ENCODE data around the gene TMPRSS6. TPM values are rescaled to one million over a fixed set of nuclear protein-coding genes. Genes with fewer than 3 reads are reported as not detected.

TMPRSS6 gene
- total RNA-seq, 1 experiment from 2014 or later: not detected

GRCh38 chr22:37062376-37062675 lies 47.2 kb downstream of the TMPRSS6 start:
- Histone ChIP-seq H3K79me2 (ENCODE audit: low read length) (no peaks in the 10 kb centered on the region), H3K27ac (ENCODE audit: low read length) (no peak overlapping the region), H3K4me3 (ENCODE audit: low read length) (no peak overlapping the region), H3K4me1 (ENCODE audit: low read length) (peaks cover 19% of the 10 kb centered on the region), H3K27me3 (ENCODE audit: low read length) (no peaks in the 10 kb centered on the region), H3K36me3 (ENCODE audit: insufficient read depth, low read length) (no peaks in the 10 kb centered on the region), H4K20me1 (ENCODE audit: insufficient read depth, low read depth, low read length) (no peaks in the 10 kb centered on the region), H2AFZ (ENCODE audit: low read length) (no peak overlapping the region), H3K4me2 (ENCODE audit: low read depth, low read length, poor library complexity, severe bottlenecking) (no peak overlapping the region), H3K9me2 (replicated peaks; ENCODE audit: insufficient read depth, low read length) (no peaks in the 10 kb centered on the region), H3K9ac (ENCODE audit: low read length) (no peak overlapping the region), H3K9me3 (ENCODE audit: low read length) (no peaks in the 10 kb centered on the region)
- no peak for DNase-seq

GRCh38 chr22:37061611-37062375 lies 47.7 kb downstream of the TMPRSS6 start:
- no peak for DNase-seq
- no peaks in the 10 kb centered on the region for H3K36me3 ChIP-seq (ENCODE audit: insufficient read depth, low read length)
- H3K4me2 ChIP-seq (ENCODE audit: low read depth, low read length, poor library complexity, severe bottlenecking): no peak overlapping the region
- no peaks in the 10 kb centered on the region for H3K9me2 ChIP-seq (replicated peaks; ENCODE audit: insufficient read depth, low read length)
- no peaks in the 10 kb centered on the region for H3K27me3 ChIP-seq (ENCODE audit: low read length)
- H3K9me3 ChIP-seq (ENCODE audit: low read length): no peaks in the 10 kb centered on the region
- H3K4me1 ChIP-seq (ENCODE audit: low read length): peaks cover 19% of the 10 kb centered on the region
- H3K79me2 ChIP-seq (ENCODE audit: low read length): no peaks in the 10 kb centered on the region
- H2AFZ ChIP-seq (ENCODE audit: low read length): no peak overlapping the region
- H3K4me3 ChIP-seq (ENCODE audit: low read length): no peak overlapping the region
- no peaks in the 10 kb centered on the region for H4K20me1 ChIP-seq (ENCODE audit: insufficient read depth, low read depth, low read length)
- H3K27ac ChIP-seq (ENCODE audit: low read length): no peak overlapping the region
- no peak overlapping the region for H3K9ac ChIP-seq (ENCODE audit: low read length)

DNA sequence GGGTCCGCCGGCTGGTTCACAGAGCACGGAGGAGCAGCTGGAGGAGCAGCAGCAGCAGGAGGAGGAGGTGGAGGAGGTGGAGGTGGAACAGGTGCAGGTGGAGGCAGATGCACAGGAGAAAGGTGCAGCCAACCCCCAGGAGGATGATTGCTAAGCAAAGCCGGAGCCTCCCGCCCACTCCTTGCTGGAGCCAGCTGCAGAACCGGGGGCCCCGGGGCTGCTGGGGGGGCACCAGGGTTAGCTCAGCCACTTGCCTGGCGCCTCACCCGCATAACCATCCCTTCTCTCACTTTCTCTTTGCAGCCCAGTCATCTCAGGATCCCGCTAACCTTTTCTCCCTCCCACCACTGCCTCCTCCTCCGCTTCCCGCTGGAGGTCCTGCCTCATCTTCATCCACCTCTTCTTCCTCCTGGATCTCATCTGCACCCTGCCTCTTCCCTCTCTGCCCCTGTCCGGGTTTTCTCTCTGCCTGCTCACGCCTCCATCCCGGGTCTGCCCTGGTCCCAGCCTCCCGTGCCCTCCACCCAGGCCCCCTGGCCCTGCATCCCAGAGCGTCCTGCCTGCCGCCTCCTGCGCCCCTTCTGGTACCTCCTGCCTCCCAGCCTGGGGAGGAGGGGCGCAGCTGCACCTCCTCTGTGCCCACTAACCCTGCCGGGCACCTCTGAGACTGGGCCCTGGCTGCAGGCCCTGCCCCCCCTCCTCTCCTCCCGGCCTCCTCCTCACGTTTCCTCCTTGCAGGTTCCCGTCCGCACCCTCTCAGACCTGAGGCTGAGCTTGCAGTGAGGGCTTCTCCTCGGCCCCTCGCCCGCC lies 48.5 kb downstream of the TMPRSS6 start:
- no peaks in the 10 kb centered on the region for H4K20me1 ChIP-seq (ENCODE audit: insufficient read depth, low read depth, low read length)

DNA sequence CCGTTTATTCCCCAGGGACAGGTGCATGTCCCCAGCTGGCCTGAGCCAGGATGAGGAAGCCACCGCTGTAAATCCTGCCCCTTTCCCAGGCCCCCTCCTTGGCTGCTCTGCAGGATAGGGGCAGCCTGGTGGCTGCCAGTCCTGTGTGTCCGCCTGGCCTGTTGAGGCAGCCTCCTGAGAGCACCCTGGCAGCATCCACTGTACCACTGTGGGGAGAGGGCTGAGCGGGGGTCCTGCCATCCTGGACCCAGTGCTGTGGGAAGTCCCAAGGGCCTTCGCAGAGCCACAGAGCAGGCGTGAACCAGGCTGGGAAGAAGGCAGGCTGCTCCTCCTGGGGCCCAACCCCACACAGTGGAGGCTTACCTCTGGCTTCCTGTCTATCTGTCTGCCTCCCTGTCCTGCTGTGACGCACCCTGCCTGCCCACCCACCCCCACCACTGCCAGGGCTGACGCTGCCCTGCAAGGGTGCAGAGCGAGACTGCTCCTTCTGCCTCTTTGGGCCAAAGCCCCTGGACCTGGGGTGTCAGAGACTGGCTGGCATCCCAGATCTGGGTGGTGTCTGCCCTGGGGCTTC lies 49.5 kb downstream of the TMPRSS6 start:
- H3K79me2 ChIP-seq (ENCODE audit: low read length): no peaks in the 10 kb centered on the region
- DNase-seq: no peak

More for the DNA sequence above, 48.5 kb downstream of the TMPRSS6 start:
- DNase-seq: no peak
- H3K4me3 ChIP-seq (ENCODE audit: low read length): no peak overlapping the region
- H3K4me2 ChIP-seq (ENCODE audit: low read depth, low read length, poor library complexity, severe bottlenecking): no peak overlapping the region
- no peaks in the 10 kb centered on the region for H3K27me3 ChIP-seq (ENCODE audit: low read length)
- no peak overlapping the region for H2AFZ ChIP-seq (ENCODE audit: low read length)
- H3K36me3 ChIP-seq (ENCODE audit: insufficient read depth, low read length): no peaks in the 10 kb centered on the region
- H3K79me2 ChIP-seq (ENCODE audit: low read length): no peaks in the 10 kb centered on the region
- no peaks in the 10 kb centered on the region for H3K9me3 ChIP-seq (ENCODE audit: low read length)
- H3K27ac ChIP-seq (ENCODE audit: low read length): no peak overlapping the region
- no peaks in the 10 kb centered on the region for H3K9me2 ChIP-seq (replicated peaks; ENCODE audit: insufficient read depth, low read length)
- peaks cover 19% of the 10 kb centered on the region for H3K4me1 ChIP-seq (ENCODE audit: low read length)
- no peak overlapping the region for H3K9ac ChIP-seq (ENCODE audit: low read length)

GRCh38 chr22:37058917-37059701 lies 50.4 kb downstream of the TMPRSS6 start:
- DNase-seq: no peak
- no peaks in the 10 kb centered on the region for H3K36me3 ChIP-seq (ENCODE audit: insufficient read depth, low read length)

More for the DNA sequence above, 49.5 kb downstream of the TMPRSS6 start:
- no peaks in the 10 kb centered on the region for H3K27me3 ChIP-seq (ENCODE audit: low read length)
- no peaks in the 10 kb centered on the region for H4K20me1 ChIP-seq (ENCODE audit: insufficient read depth, low read depth, low read length)
- no peaks in the 10 kb centered on the region for H3K36me3 ChIP-seq (ENCODE audit: insufficient read depth, low read length)
- H3K9ac ChIP-seq (ENCODE audit: low read length): no peak overlapping the region
- H3K4me3 ChIP-seq (ENCODE audit: low read length): no peak overlapping the region
- H3K9me2 ChIP-seq (replicated peaks; ENCODE audit: insufficient read depth, low read length): no peaks in the 10 kb centered on the region
- no peak overlapping the region for H2AFZ ChIP-seq (ENCODE audit: low read length)
- H3K4me2 ChIP-seq (ENCODE audit: low read depth, low read length, poor library complexity, severe bottlenecking): no peak overlapping the region
- H3K4me1 ChIP-seq (ENCODE audit: low read length): peaks cover 19% of the 10 kb centered on the region
- H3K9me3 ChIP-seq (ENCODE audit: low read length): no peaks in the 10 kb centered on the region
- H3K27ac ChIP-seq (ENCODE audit: low read length): no peak overlapping the region

GRCh38 chr22:37057796-37058510 lies 51.6 kb downstream of the TMPRSS6 start:
- no peaks in the 10 kb centered on the region for H3K27me3 ChIP-seq (ENCODE audit: low read length)
- H3K4me3 ChIP-seq (ENCODE audit: low read length): no peak overlapping the region
- no peaks in the 10 kb centered on the region for H3K36me3 ChIP-seq (ENCODE audit: insufficient read depth, low read length)
- no peak overlapping the region for H2AFZ ChIP-seq (ENCODE audit: low read length)
- no peak overlapping the region for H3K4me2 ChIP-seq (ENCODE audit: low read depth, low read length, poor library complexity, severe bottlenecking)
- no peak overlapping the region for H3K9ac ChIP-seq (ENCODE audit: low read length)
- no peaks in the 10 kb centered on the region for H3K79me2 ChIP-seq (ENCODE audit: low read length)
- H3K9me2 ChIP-seq (replicated peaks; ENCODE audit: insufficient read depth, low read length): no peaks in the 10 kb centered on the region
- DNase-seq: no peak
- peaks cover 15% of the 10 kb centered on the region for H3K4me1 ChIP-seq (ENCODE audit: low read length)
- no peaks in the 10 kb centered on the region for H3K9me3 ChIP-seq (ENCODE audit: low read length)
- no peaks in the 10 kb centered on the region for H4K20me1 ChIP-seq (ENCODE audit: insufficient read depth, low read depth, low read length)
- no peak overlapping the region for H3K27ac ChIP-seq (ENCODE audit: low read length)

More at GRCh38 chr22:37058917-37059701, 50.4 kb downstream of the TMPRSS6 start:
- Histone ChIP-seq H4K20me1 (ENCODE audit: insufficient read depth, low read depth, low read length) (no peaks in the 10 kb centered on the region), H3K4me3 (ENCODE audit: low read length) (no peak overlapping the region), H3K27me3 (ENCODE audit: low read length) (no peaks in the 10 kb centered on the region), H3K9ac (ENCODE audit: low read length) (no peak overlapping the region), H3K4me1 (ENCODE audit: low read length) (peaks cover 19% of the 10 kb centered on the region), H3K9me3 (ENCODE audit: low read length) (no peaks in the 10 kb centered on the region), H3K9me2 (replicated peaks; ENCODE audit: insufficient read depth, low read length) (no peaks in the 10 kb centered on the region), H3K4me2 (ENCODE audit: low read depth, low read length, poor library complexity, severe bottlenecking) (no peak overlapping the region), H2AFZ (ENCODE audit: low read length) (no peak overlapping the region), H3K79me2 (ENCODE audit: low read length) (no peaks in the 10 kb centered on the region), H3K27ac (ENCODE audit: low read length) (no peak overlapping the region)

DNA sequence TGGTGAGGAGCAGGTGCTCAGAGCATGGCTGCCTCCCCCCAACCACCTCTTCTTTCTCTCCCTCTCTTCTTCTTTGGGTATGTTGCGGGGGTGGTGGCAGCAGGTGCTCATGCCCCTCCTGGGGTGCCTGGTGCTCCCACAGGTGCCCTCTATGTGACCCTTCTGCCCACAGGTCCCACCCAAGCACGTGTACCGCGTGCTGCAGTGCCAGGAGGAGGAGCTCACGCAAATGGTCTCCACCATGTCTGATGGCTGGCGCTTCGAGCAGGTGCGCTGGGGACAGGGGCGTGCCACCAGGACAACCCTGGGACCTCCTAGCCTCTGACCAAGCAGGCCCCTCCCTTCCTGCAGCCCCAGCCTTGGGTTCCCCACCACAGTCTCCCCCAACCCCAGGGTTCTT lies 52.3 kb downstream of the TMPRSS6 start:
- Histone ChIP-seq H3K4me1 (ENCODE audit: low read length) (peaks cover 12% of the 10 kb centered on the region), H3K27me3 (ENCODE audit: low read length) (no peaks in the 10 kb centered on the region), H4K20me1 (ENCODE audit: insufficient read depth, low read depth, low read length) (no peaks in the 10 kb centered on the region), H3K36me3 (ENCODE audit: insufficient read depth, low read length) (no peaks in the 10 kb centered on the region), H3K9ac (ENCODE audit: low read length) (no peak overlapping the region), H3K9me3 (ENCODE audit: low read length) (no peaks in the 10 kb centered on the region), H3K79me2 (ENCODE audit: low read length) (no peaks in the 10 kb centered on the region), H3K4me2 (ENCODE audit: low read depth, low read length, poor library complexity, severe bottlenecking) (no peak overlapping the region), H3K9me2 (replicated peaks; ENCODE audit: insufficient read depth, low read length) (no peaks in the 10 kb centered on the region), H3K27ac (ENCODE audit: low read length) (no peak overlapping the region), H2AFZ (ENCODE audit: low read length) (no peak overlapping the region), H3K4me3 (ENCODE audit: low read length) (no peak overlapping the region)
- no peak for DNase-seq

All from Karpas-422 (cell line).